ENCODE results near the gene CGAS. TPM values are rescaled to one million over a fixed set of nuclear protein-coding genes. Genes with fewer than 3 reads are reported as not detected.

CGAS gene
- total and polyA plus RNA-seq, 2 donors (not counting 1 experiment from before 2014, with no cell fraction given), result 5.1 to 20.0 TPM

DNA sequence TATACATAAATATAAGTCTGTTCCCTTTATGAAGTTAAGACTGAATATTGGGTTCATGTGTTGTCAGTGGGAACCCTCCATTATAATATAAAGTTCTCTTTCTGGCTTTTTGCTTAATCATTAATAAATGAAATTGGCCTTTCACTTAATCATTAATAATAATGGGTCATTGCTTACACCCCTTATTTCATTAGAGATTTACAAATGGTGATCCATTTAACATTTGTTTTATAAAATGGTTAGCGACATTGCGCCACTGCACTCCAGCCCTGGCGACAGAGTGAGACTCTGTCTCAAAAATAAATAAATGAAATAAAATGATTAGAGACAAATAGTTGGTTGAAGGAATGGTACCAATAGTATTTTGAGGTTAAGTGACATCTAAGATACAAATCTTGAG, 39.0 kb downstream of the CGAS start:
- TF ChIP-seq CTCF (IDR thresholded peaks at IDR 0.05), result no peak
- TF ChIP-seq EZH2 (IDR thresholded peaks at IDR 0.05; ENCODE audit: borderline replicate concordance, insufficient read depth, low read depth, low read length, poor library complexity, severe bottlenecking), result no peak
- H3K36me3 ChIP-seq (replicated peaks in 1 of 2; ENCODE audit: control extremely low read depth in 1 of 2, control insufficient read depth in 1 of 2, extremely low read depth in 1 of 2, insufficient read depth in 2 of 2, low read length in 1 of 2), result peaks cover 0 to 4% of the 10 kb centered on the region in 2 experiments
- no peak overlapping the region for H3K27ac ChIP-seq (ENCODE audit: low read length in 2 of 2)
- no peak overlapping the region for H3K4me3 ChIP-seq (ENCODE audit: control extremely low read depth in 1 of 5, extremely low read depth in 1 of 5, insufficient read depth in 1 of 5, low read depth in 2 of 5, low read length in 4 of 5)
- H3K27me3 Mint-ChIP-seq, result no peaks in the 10 kb centered on the region
- H3K27ac Mint-ChIP-seq, result no peak overlapping the region
- CTCF ChIA-PET, result no interaction called here
- no peak overlapping the region for H3K9ac ChIP-seq (ENCODE audit: low read length)
- H3K27me3 ChIP-seq (replicated peaks in 1 of 4; ENCODE audit: control extremely low read depth in 1 of 4, control insufficient read depth in 3 of 4, insufficient read depth in 4 of 4, low read length in 3 of 4), result no peaks in the 10 kb centered on the region
- H3K4me1 ChIP-seq (ENCODE audit: control insufficient read depth in 2 of 2, insufficient read depth in 2 of 2, low read length in 2 of 2), result no peaks in the 10 kb centered on the region
- intact Hi-C loops (cut with micrococcal nuclease), result no loop called here
- ATAC-seq (ENCODE audit: low read depth) (no peak), DNase-seq (no peak)
- H4K20me1 ChIP-seq (ENCODE audit: control insufficient read depth, insufficient read depth, low read length, poor library complexity, severe bottlenecking), result no peaks in the 10 kb centered on the region
- H3K4me3 Mint-ChIP-seq, result no peak overlapping the region
- POLR2A ChIA-PET, result no interaction called here
- H3K79me2 ChIP-seq (ENCODE audit: control insufficient read depth, insufficient read depth, low read length), result no peaks in the 10 kb centered on the region
- no CpG with 5 or more reads among the region's 3 CpGs for WGBS (ENCODE audit: insufficient coverage)
- H3K4me2 ChIP-seq (replicated peaks; ENCODE audit: low read depth, low read length, poor library complexity, severe bottlenecking), result no peak overlapping the region
- H3K9me3 ChIP-seq (ENCODE audit: control extremely low read depth in 1 of 3, control insufficient read depth in 2 of 3, insufficient read depth in 1 of 3, low read length in 2 of 3), result no peaks in the 10 kb centered on the region
- no peak overlapping the region for H2AFZ ChIP-seq (ENCODE audit: insufficient read depth, low read depth, low read length, poor library complexity, severe bottlenecking)
- no peaks in the 10 kb centered on the region for H3K9me3 Mint-ChIP-seq (ENCODE audit: insufficient read depth)
- H3K4me1 Mint-ChIP-seq, result no peaks in the 10 kb centered on the region

GRCh38 chr6:73409395-73409794, 42.7 kb downstream of the CGAS start:
- CTCF ChIA-PET, result no interaction called here
- ATAC-seq (ENCODE audit: low read depth), result no peak

More at GRCh38 chr6:73409395-73409794, 42.7 kb downstream of the CGAS start:
- H4K20me1 ChIP-seq (ENCODE audit: control insufficient read depth, insufficient read depth, low read length, poor library complexity, severe bottlenecking), result no peaks in the 10 kb centered on the region
- H3K79me2 ChIP-seq (ENCODE audit: control insufficient read depth, insufficient read depth, low read length), result no peaks in the 10 kb centered on the region
- TF ChIP-seq CTCF (IDR thresholded peaks at IDR 0.05) (no peak), EZH2 (IDR thresholded peaks at IDR 0.05; ENCODE audit: borderline replicate concordance, insufficient read depth, low read depth, low read length, poor library complexity, severe bottlenecking) (no peak)
- no peak overlapping the region for H3K4me2 ChIP-seq (replicated peaks; ENCODE audit: low read depth, low read length, poor library complexity, severe bottlenecking)
- no peaks in the 10 kb centered on the region for H3K9me3 ChIP-seq (ENCODE audit: control extremely low read depth in 1 of 3, control insufficient read depth in 2 of 3, insufficient read depth in 1 of 3, low read length in 2 of 3)
- POLR2A ChIA-PET, result no interaction called here
- H3K36me3 ChIP-seq (replicated peaks in 1 of 2; ENCODE audit: control extremely low read depth in 1 of 2, control insufficient read depth in 1 of 2, extremely low read depth in 1 of 2, insufficient read depth in 2 of 2, low read length in 1 of 2), result no peaks in the 10 kb centered on the region
- H3K4me1 ChIP-seq (ENCODE audit: control insufficient read depth in 2 of 2, insufficient read depth in 2 of 2, low read length in 2 of 2), result no peaks in the 10 kb centered on the region
- H3K27me3 Mint-ChIP-seq, result no peaks in the 10 kb centered on the region
- intact Hi-C loops (cut with micrococcal nuclease), result no loop called here
- H3K27me3 ChIP-seq (replicated peaks in 1 of 4; ENCODE audit: control extremely low read depth in 1 of 4, control insufficient read depth in 3 of 4, insufficient read depth in 4 of 4, low read length in 3 of 4), result no peaks in the 10 kb centered on the region
- H3K27ac Mint-ChIP-seq, result no peak overlapping the region
- no peak overlapping the region for H2AFZ ChIP-seq (ENCODE audit: insufficient read depth, low read depth, low read length, poor library complexity, severe bottlenecking)
- H3K9ac ChIP-seq (ENCODE audit: low read length), result no peak overlapping the region
- no peaks in the 10 kb centered on the region for H3K4me1 Mint-ChIP-seq
- no peak overlapping the region for H3K27ac ChIP-seq (ENCODE audit: low read length in 2 of 2)
- no peak overlapping the region for H3K4me3 ChIP-seq (ENCODE audit: control extremely low read depth in 1 of 5, extremely low read depth in 1 of 5, insufficient read depth in 1 of 5, low read depth in 2 of 5, low read length in 4 of 5)
- DNase-seq, result no peak
- no peak overlapping the region for H3K4me3 Mint-ChIP-seq
- H3K9me3 Mint-ChIP-seq (ENCODE audit: insufficient read depth), result no peaks in the 10 kb centered on the region
- no CpG with 5 or more reads among the region's 1 CpG for WGBS (ENCODE audit: insufficient coverage)
